Fibroblast of skin of left quadriceps (primary cell): ENCODE results near the gene TMEM204.

Source experiments
- DNase-seq, 2 experiments: peaks; one replicate each; pipeline ENCODE4 v3.0.0-alpha.2; 2013; ENCODE audit warnings: low read depth in 2 of 2

Gene TMEM204

DNA sequence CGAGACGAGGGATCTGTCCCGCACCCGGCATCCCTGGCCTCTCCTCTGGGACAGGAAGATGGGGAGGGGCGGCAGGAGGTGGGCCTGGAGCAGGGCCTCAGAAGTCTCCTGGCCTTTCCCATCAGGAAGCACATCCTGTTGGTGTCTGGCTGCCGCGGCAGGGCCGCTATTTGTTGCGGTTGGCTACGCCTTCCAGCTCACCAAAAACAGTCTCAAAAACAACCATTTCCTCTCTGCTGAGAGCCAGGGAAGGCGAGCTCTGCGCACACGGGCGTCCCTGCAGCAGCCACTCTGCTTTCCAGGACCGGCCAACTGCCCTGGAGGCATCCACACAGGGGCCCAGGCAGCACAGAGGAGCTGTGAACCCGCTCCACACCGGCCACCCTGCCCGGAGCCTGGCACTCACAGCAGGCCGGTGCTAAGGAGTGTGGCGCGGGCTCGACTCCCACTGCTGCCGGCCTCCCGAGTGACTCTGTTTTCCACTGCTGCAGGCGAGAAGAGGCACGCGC lies at the start of gene TMEM204:
Gene TMEM204, plus strand, starts transcription at position 224 of the 509 bp plus-strand sequence. CDS start 610 bp downstream, outside the sequence.
- peak; percentile 62 to 64 for DNase-seq

- DNase-seq = no peak
Observed at GRCh38 chr16:1485847-1486496, 47.5 kb upstream of the TMEM204 start.

DNA sequence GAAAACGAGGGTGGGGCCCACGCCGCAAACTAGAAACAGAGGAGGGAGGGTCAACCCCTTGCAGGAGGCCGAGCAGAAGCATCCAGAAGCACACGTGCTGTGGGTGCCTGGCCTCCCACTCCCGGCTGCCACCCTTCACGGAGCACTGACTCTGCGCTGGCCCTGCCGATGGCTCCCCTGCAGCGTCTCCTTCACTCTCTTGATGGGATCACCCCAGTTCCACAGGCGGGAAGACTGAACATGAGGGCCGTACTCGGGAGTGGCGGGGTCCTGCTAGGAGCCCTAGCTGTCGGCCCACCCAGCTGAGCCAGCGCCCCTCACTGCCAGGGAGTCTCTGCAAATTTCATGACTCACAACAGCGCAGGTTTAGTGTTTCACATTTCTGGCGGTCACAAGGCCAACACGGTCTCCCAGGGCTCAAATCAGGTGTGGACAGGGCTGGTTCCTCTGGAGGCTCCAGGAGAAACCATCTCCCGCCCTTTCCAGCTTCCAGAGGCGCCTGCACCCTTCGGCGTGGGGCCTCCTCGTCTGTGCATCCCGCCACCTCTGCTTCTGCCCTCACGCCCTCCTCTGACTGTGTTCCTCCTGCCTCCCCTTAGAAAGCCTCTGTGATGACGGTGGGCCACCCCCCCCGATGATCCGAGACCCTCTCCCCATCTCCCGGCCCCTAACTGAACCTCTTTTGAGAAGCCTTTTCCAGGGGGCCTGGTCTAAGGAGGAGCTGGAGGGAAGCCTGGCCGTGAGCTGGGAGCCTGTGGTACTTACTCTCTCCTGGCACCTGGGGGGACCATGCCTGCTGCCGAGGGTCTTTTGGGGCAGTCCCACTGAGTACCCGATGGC lies 46.7 kb upstream of the TMEM204 start:
- no peak for DNase-seq

GRCh38 chr16:1487395-1488053 lies 45.9 kb upstream of the TMEM204 start:
- no peak for DNase-seq

GRCh38 chr16:1488054-1488601 lies 45.3 kb upstream of the TMEM204 start:
- no peak for DNase-seq

DNA sequence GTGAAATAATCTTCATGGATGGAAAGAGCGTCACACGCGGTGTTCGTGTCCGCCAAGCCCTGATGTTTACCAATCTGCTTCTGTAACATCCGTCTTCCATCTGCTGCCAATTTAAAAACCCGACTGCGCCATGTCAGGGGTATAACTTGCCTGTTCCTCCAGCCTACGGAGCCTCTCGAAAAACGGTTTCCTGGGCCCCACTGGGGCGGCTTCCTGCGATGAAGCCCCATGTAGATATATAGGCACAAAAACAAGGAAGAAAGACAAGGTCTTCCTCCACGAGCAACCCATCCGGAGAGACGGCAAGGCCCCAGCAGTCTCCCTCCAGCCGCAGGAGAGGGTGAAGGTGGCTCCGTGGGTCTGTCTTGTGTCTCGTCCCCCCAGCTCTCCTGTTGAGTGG lies 44.8 kb upstream of the TMEM204 start, which contains the start of gene PTX4:
Gene PTX4, minus strand, starts transcription at position 326 of the 400 bp plus-strand sequence. Its CDS starts 35 bp downstream, at position 291.
- DNase-seq = no peak

DNA sequence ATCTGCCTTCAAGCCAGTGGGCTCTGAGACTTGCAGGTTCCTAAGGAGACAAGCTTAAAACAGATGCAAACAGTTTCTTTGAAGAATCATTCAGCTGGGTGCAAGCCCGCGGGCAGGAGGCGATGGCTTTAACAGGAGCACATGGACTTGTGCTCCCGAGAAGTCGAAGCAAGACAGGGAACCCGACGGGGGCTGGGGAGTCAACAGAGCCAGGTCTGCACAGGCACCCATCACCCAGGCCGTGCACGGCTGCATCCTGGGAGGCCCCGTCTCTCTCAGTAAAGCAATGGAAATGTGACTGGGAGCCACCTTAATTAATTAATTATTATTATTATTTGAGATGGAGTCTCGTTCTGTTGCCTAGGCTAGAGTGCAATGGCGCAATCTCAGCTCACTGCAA lies 44.4 kb upstream of the TMEM204 start:
- DNase-seq = no peak

DNA sequence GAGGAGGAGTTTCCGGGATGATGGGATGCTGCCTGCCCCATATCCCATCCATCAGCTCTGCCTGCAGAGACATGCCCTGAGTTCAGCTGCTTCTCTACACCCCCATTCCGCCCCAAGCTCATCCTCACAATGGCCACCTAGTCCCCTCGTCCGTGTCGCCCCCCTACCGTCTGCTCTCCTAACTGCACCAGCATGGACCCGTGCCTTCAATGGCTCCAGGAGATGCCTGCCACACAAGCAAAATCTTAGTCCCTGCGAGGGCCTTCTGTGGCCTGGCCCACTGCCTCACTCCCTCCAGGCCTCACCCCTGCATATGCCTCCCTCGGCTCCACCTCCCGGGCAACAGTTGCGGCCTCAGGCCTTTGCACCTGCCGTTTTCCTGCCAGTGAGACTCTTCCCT lies 42.1 kb upstream of the TMEM204 start:
- DNase-seq = no peak

- DNase-seq = no peak
Observed at GRCh38 chr16:1492082-1492922, 41.2 kb upstream of the TMEM204 start.

DNA sequence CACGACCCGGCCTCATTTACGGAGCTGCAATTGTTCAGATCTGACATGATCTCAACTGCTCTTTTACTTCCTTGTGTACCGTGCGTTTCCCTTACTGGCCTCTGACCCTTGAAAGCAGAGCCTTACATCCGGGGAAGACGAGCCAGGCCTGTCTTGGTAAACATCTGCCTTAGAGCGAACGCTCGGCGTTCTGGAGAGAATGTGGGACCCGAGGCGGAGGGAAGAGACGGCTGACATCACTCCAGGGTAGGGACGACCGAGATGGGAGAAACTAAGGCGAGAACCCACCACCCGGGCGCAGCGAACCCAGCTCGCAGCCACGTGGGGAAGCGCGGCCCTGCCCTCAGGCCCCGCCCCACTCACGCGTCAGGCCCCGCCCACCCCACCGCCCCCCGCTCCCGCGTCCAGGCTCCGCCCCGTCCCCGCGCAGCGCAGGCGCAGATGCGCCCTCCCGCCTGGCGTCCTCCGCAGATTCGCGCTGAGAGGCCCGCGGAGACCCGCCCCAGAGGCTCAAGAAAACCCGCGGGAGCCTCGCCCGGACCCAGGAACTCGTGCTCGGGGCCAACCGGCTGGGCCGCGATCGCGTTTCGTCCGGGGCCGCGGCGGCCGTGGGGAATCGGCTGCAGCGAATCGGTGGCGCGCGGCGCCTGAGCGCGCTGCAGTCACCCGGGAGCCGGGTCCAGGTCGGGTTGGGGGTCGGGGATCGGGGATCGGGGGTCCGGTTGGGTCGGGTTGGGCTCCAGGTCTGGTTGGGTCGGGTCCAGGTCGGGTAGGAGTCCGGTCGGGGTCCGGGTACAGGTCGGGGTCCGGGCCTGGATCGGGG lies 40.3 kb upstream of the TMEM204 start, which contains the start of gene TELO2:
Gene TELO2, plus strand, starts transcription at position 438 of the 823 bp plus-strand sequence. CDS start 922 bp downstream, outside the sequence.
- DNase-seq = peak; percentile 51 to 53

- no peak for DNase-seq
Observed at GRCh38 chr16:1493746-1494094, 39.7 kb upstream of the TMEM204 start.

DNA sequence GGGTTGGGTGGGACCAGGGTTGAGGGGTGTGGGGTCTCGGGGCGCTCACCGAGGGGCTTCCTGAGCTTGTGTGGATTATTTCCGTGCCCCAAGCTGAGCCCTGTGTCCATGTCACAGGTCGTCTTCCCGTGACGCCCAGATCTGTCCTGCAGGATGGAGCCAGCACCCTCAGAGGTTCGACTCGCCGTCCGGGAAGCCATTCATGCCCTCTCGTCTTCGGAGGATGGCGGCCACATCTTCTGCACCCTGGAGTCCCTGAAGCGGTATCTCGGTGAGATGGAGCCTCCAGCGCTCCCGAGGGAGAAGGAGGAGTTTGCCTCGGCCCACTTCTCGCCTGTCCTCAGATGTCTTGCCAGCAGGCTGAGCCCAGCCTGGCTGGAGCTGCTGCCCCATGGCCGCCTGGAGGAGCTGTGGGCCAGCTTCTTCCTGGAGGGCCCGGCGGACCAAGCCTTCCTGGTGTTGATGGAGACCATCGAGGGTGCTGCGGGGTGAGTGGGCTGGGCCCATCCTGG lies 39.3 kb upstream of the TMEM204 start:
- peak; percentile 20 to 24 for DNase-seq

DNA sequence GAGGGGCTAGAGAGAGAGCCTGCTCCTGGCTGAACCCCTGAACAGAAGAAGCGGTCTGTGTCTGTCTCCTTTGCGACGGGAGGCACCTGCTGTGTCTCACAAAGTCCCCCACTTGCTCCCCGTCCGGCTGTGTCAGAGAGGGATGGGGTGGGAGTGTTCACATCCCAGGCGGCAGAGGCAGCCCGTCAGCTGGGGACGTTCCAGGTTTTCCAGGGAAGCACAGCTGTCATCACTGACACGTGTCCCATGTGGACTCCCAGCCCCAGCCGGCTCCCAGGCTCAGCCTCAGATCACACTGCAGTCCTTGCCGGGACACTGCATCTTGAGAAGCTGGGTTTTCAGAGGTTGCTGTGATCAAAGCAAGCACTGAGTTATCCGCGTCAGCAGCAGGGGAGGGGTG lies 38.8 kb upstream of the TMEM204 start:
- no peak for DNase-seq

DNA sequence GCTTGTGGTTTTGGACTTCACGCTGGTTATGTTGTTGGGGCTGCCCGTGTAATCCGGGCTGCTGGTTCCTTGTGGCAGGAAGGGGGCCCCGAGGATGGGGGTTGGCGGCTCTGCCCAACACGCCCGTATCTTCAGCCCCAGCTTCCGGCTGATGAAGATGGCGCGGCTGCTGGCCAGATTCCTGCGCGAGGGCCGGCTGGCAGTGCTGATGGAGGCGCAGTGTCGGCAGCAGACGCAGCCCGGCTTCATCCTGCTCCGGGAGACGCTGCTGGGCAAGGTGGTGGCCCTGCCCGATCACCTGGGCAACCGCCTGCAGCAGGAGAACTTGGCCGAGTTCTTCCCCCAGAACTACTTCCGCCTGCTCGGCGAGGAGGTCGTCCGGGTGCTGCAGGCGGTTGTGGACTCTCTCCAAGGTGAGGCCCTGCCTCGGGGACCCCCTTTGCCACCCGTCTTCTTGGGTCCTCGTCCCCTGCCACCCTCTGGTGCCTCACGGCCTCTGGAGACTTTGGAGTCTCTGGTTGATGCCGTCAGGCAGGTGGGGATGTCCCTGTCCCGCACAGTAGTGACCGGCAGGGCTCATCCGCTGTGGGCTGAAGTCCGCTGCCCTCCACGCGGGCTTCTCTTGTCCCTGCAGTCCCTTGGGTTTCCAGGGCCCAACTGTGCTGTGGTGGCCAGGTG lies 38.1 kb upstream of the TMEM204 start:
- no peak for DNase-seq

- no peak for DNase-seq
Observed at GRCh38 chr16:1495889-1496262, 37.6 kb upstream of the TMEM204 start.

DNA sequence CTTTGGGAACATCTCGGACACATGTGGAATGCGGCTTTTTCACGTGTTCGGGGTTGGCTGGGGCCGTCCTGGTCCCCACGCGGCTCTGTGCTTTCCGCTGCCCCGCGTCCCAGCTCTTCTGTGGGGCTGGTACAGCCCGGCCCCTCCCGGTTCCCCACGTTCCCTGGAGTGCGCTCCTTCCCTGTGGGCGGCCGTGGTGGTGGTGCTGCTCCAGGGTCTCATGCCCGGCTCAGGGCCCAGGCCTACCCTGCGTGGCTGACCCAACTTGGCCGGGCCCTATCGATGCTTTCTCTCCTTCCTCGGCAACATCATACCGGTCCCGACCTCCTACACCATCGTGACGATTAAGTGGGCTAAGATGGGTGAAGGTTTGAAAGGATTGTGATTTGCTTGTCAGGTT lies 37.0 kb upstream of the TMEM204 start:
- DNase-seq = no peak

DNA sequence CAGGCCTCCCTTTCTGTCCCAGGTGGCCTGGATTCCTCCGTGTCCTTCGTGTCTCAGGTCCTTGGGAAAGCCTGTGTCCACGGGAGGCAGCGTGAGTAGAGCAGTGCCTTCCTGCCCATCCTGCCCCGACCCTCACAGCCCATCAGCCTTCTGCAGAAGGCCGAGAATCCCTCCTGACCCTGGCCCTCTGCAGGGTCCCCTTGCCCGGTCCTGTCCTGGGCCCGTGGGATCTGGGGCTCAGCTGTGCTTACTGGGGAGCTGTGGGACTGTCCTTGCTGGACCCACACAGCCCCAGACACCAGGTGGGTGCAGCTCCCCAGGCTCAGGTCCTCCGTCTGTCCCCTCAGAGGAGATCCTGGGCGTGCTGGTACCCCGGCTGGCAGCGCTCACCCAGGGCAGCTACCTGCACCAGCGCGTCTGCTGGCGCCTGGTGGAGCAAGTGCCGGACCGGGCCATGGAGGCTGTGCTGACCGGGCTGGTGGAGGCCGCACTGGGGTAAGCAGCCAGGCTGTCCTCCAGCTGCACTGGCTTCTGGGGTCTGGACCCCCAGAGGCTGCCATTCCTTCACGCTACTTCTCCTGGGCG lies 36.4 kb upstream of the TMEM204 start:
- DNase-seq = no peak

GRCh38 chr16:1498899-1499676 lies 34.4 kb upstream of the TMEM204 start:
- DNase-seq = no peak
